ENCODE results near the gene ADK.

DNA sequence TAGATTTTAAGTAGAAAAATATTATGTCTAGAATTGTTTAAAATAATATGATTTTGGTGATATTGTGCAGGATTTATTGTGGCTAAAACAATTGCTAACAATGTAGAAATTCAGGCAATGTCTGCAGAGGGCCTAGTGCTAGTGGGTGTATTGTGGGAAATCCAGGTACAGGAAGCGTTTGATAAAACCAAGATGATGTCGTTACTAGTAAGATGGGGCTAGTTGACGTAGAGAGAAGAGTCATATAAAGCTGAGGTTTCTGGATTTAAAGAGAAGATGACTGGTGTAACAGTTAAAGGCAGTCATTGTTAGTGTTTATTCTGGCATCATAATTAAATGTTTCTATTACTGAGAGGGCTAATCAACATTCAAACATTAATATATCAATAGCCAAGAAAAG lies 43.5 kb downstream of the ADK start:
- TF ChIP-seq CTCF (conservative IDR thresholded peaks at IDR 0.05; ENCODE audit: low read depth in 2 of 2) (no peak), EZH2 (IDR thresholded peaks at IDR 0.05; ENCODE audit: low read depth, unreplicated experiment) (no peak), EZH2phosphoT487 (IDR thresholded peaks at IDR 0.05; ENCODE audit: unreplicated experiment) (no peak), POLR2AphosphoS5 (IDR thresholded peaks at IDR 0.05; ENCODE audit: low read depth) (no peak), ETS1 (IDR thresholded peaks at IDR 0.05) (no peak), ZNF331 (CRISPR knock-in tag; IDR thresholded peaks at IDR 0.05; ENCODE audit: low read depth) (no peak), ZNF114 (CRISPR knock-in tag; IDR thresholded peaks at IDR 0.05) (no peak), JUNB (IDR thresholded peaks at IDR 0.05; ENCODE audit: unreplicated experiment) (no peak), CREB1 (CRISPR knock-in tag; IDR thresholded peaks at IDR 0.05; ENCODE audit: low read depth) (no peak), STAT1 (IDR thresholded peaks at IDR 0.05; ENCODE audit: unreplicated experiment) (no peak)
- TF ChIP-seq, protein P1, sequence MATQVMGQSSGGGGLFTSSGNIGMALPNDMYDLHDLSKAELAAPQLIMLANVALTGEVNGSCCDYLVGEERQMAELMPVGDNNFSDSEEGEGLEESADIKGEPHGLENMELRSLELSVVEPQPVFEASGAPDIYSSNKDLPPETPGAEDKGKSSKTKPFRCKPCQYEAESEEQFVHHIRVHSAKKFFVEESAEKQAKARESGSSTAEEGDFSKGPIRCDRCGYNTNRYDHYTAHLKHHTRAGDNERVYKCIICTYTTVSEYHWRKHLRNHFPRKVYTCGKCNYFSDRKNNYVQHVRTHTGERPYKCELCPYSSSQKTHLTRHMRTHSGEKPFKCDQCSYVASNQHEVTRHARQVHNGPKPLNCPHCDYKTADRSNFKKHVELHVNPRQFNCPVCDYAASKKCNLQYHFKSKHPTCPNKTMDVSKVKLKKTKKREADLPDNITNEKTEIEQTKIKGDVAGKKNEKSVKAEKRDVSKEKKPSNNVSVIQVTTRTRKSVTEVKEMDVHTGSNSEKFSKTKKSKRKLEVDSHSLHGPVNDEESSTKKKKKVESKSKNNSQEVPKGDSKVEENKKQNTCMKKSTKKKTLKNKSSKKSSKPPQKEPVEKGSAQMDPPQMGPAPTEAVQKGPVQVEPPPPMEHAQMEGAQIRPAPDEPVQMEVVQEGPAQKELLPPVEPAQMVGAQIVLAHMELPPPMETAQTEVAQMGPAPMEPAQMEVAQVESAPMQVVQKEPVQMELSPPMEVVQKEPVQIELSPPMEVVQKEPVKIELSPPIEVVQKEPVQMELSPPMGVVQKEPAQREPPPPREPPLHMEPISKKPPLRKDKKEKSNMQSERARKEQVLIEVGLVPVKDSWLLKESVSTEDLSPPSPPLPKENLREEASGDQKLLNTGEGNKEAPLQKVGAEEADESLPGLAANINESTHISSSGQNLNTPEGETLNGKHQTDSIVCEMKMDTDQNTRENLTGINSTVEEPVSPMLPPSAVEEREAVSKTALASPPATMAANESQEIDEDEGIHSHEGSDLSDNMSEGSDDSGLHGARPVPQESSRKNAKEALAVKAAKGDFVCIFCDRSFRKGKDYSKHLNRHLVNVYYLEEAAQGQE (IDR thresholded peaks at IDR 0.05; ENCODE audit: unreplicated experiment): no peak
